ENCODE results near the gene NEGR1.

NEGR1 gene

GRCh38 chr1:71561206-71561605 lies 721.1 kb downstream of the NEGR1 start:
- Histone ChIP-seq H3K27ac (peak overlapping the region in 1 of 2 donors; percentile 19), H3K4me3 (no peak overlapping the region)
- no peak for DNase-seq (ENCODE audit: low spot score)
- TF ChIP-seq CTCF (IDR thresholded peaks at IDR 0.05), result no peak

- Histone ChIP-seq H3K4me3 (no peak overlapping the region), H3K27ac (no peak overlapping the region)
- no peak for TF ChIP-seq CTCF (IDR thresholded peaks at IDR 0.05)
- no peak for DNase-seq (ENCODE audit: low spot score)
Observed at GRCh38 chr1:71559880-71560279, 722.5 kb downstream of the NEGR1 start.

- no peak overlapping the region for H3K27ac ChIP-seq
- no peak for TF ChIP-seq CTCF (IDR thresholded peaks at IDR 0.05)
- DNase-seq (ENCODE audit: low spot score), result no peak
- no peak overlapping the region for H3K4me3 ChIP-seq
Observed at GRCh38 chr1:71557138-71557537, 725.2 kb downstream of the NEGR1 start.

GRCh38 chr1:71548398-71548890 lies 733.9 kb downstream of the NEGR1 start:
- H3K27ac ChIP-seq, result no peak overlapping the region
- no peak for DNase-seq (ENCODE audit: low spot score)
- H3K4me3 ChIP-seq, result no peak overlapping the region
- no peak for TF ChIP-seq CTCF (IDR thresholded peaks at IDR 0.05)

- Histone ChIP-seq H3K4me3 (no peak overlapping the region), H3K27ac (no peak overlapping the region)
- TF ChIP-seq CTCF (IDR thresholded peaks at IDR 0.05), result no peak
- DNase-seq (ENCODE audit: low spot score), result no peak
Observed at GRCh38 chr1:71542155-71542554, 740.2 kb downstream of the NEGR1 start.

- no peak for DNase-seq (ENCODE audit: low spot score)
- TF ChIP-seq CTCF (IDR thresholded peaks at IDR 0.05), result no peak
- Histone ChIP-seq H3K27ac (no peak overlapping the region), H3K4me3 (no peak overlapping the region)
Observed at GRCh38 chr1:71533950-71534349, 748.4 kb downstream of the NEGR1 start.

GRCh38 chr1:71532343-71532742 lies 750.0 kb downstream of the NEGR1 start:
- Histone ChIP-seq H3K4me3 (no peak overlapping the region), H3K27ac (no peak overlapping the region)
- DNase-seq (ENCODE audit: low spot score), result no peak
- TF ChIP-seq CTCF (IDR thresholded peaks at IDR 0.05), result no peak
